Measurements from ENCODE around the gene CDON.

- TF ChIP-seq EZH2 (IDR thresholded peaks at IDR 0.05; ENCODE audit: borderline replicate concordance, insufficient read depth, low read depth, low read length, poor library complexity, severe bottlenecking) = no peak
- no peak for TF ChIP-seq CTCF (IDR thresholded peaks at IDR 0.05)
Observed at GRCh38 chr11:126101251-126101929, 38.7 kb upstream of the CDON start.
